ENCODE results near the gene TIMM23. TPM values are rescaled to one million over a fixed set of nuclear protein-coding genes. Genes with fewer than 3 reads are reported as not detected.
"Not testable (repeated sequence)": the region's sequence is repeated elsewhere in the genome, so short reads cannot be mapped to it uniquely, and the experiment has no call there.

TIMM23 gene
- total and polyA plus RNA-seq, 10 of the 15 experiments (the other 5 are each of a cell fraction or from before 2014, with no cell fraction given), result 90.0 to 228 (median 120) TPM

DNA sequence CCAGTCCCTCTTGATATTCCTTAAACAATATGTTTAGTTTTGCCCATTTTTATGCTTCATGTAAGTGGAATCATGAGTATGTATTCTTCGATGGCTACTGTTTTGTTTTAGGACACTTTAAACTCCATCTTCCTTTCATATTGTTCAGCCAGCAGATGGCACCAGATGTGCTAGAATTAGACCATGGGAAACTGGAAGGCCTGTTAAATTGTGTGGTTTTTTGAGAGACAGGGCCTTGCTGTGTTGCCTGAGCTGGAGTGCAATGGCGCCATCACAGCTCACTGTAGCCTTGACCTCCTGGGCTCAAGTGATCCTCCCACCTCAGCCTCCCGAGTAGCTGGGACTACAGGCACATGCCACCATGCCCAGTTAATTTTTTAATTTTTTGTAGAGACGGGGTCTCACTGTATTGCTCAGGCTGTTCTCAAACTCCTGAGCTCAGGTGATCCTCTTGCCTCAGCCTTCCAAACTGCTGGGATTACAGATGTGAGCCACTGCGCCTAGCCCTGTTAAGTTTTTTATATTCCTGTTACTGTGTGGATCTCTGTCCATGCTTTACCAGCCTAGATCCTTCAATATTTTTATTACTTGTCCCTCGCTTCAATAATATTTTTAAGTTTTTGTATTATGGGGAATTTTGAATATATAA lies 11.4 kb downstream of the TIMM23 start:
- H3K4me3 ChIP-seq; in situ Hi-C loops (cut with MboI); H3K27ac ChIP-seq (ENCODE audit: control insufficient read depth, insufficient read depth); POLR2A ChIA-PET; H2AFZ ChIP-seq (ENCODE audit: control insufficient read depth, low read depth, low read length); H3K36me3 ChIP-seq (ENCODE audit: control insufficient read depth in 2 of 2, insufficient read depth in 2 of 2, low read length in 1 of 2); H3K27me3 ChIP-seq (replicated peaks in 1 of 2; ENCODE audit: control insufficient read depth in 2 of 2, insufficient read depth in 2 of 2, low read length in 1 of 2); H3K9ac ChIP-seq (ENCODE audit: control insufficient read depth, insufficient read depth, low read length); H3K9me3 ChIP-seq (replicated peaks; ENCODE audit: control insufficient read depth, insufficient read depth, low read length); H3K4me1 ChIP-seq (ENCODE audit: control insufficient read depth, insufficient read depth, low read length); SMC1A ChIA-PET (ENCODE audit: uncharacterized antibody, unreplicated experiment); FAIRE-seq; H4K20me1 ChIP-seq (ENCODE audit: control insufficient read depth, insufficient read depth); BruUV-seq (replicated peaks); H3K4me2 ChIP-seq (ENCODE audit: control insufficient read depth, insufficient read depth); DNase-seq (ENCODE audit: low read depth, low spot score): not testable (repeated sequence)
- TF ChIP-seq, protein P1, sequence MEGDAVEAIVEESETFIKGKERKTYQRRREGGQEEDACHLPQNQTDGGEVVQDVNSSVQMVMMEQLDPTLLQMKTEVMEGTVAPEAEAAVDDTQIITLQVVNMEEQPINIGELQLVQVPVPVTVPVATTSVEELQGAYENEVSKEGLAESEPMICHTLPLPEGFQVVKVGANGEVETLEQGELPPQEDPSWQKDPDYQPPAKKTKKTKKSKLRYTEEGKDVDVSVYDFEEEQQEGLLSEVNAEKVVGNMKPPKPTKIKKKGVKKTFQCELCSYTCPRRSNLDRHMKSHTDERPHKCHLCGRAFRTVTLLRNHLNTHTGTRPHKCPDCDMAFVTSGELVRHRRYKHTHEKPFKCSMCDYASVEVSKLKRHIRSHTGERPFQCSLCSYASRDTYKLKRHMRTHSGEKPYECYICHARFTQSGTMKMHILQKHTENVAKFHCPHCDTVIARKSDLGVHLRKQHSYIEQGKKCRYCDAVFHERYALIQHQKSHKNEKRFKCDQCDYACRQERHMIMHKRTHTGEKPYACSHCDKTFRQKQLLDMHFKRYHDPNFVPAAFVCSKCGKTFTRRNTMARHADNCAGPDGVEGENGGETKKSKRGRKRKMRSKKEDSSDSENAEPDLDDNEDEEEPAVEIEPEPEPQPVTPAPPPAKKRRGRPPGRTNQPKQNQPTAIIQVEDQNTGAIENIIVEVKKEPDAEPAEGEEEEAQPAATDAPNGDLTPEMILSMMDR (IDR thresholded peaks at IDR 0.05 in 2 of 3, conservative IDR thresholded peaks at IDR 0.05 in 1 of 3; ENCODE audit: control insufficient read depth in 2 of 3, extremely low read depth in 1 of 3, insufficient read depth in 1 of 3, low read depth in 3 of 3, low read length in 3 of 3), result peak in 2 of 3 experiments; percentile 9 to 18; a peak in 3 of 6 replicates
- TF ChIP-seq YY1 (IDR thresholded peaks at IDR 0.05; ENCODE audit: low read depth, low read length) (0 out of 2 replicates have a peak, but pooled peaks have one; percentile 19), RUNX3 (IDR thresholded peaks at IDR 0.05; ENCODE audit: low read length) (peak; percentile 23; the same call in 1 of the 2 replicates), SMC3 (IDR thresholded peaks at IDR 0.05; ENCODE audit: borderline replicate concordance, low read length) (peak; percentile 13; the same call in 1 of the 2 replicates), RAD21 (IDR thresholded peaks at IDR 0.05; ENCODE audit: insufficient read depth, low read depth, low read length) (peak; percentile 28; the same call in 1 of the 2 replicates)
- TF ChIP-seq, protein P2, sequence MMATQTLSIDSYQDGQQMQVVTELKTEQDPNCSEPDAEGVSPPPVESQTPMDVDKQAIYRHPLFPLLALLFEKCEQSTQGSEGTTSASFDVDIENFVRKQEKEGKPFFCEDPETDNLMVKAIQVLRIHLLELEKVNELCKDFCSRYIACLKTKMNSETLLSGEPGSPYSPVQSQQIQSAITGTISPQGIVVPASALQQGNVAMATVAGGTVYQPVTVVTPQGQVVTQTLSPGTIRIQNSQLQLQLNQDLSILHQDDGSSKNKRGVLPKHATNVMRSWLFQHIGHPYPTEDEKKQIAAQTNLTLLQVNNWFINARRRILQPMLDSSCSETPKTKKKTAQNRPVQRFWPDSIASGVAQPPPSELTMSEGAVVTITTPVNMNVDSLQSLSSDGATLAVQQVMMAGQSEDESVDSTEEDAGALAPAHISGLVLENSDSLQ (IDR thresholded peaks at IDR 0.05), result peak; percentile 86
- WGBS (ENCODE audit: insufficient coverage, insufficient replicate concordance, low lambda C conversion rate, missing lambda C conversion rate), result 89% methylated on average over 6 of the region's 6 CpGs
- ChIA-PET CTCF (interaction anchor here (0.6 to 0.9 kb wide), 2 partner anchors 37 to 45 kb away, joined by 3 to 4 read pairs; no protein-coding TSS in a partner anchor), RAD21 (ENCODE audit: unreplicated experiment) (interaction anchor here (1.3 kb wide), 1 partner anchor 46 kb away, joined by 3 read pairs; no protein-coding TSS in a partner anchor)
- intact Hi-C loops (cut with micrococcal nuclease; ENCODE audit: unreplicated experiment), result loop anchor here (1.0 kb wide), 1 partner anchor 45 kb away; no protein-coding TSS in a partner anchor
- peak; percentile 84 for ATAC-seq
- peaks cover 12% of the 10 kb centered on the region for H3K79me2 ChIP-seq (ENCODE audit: control insufficient read depth, insufficient read depth, low read length)

DNA sequence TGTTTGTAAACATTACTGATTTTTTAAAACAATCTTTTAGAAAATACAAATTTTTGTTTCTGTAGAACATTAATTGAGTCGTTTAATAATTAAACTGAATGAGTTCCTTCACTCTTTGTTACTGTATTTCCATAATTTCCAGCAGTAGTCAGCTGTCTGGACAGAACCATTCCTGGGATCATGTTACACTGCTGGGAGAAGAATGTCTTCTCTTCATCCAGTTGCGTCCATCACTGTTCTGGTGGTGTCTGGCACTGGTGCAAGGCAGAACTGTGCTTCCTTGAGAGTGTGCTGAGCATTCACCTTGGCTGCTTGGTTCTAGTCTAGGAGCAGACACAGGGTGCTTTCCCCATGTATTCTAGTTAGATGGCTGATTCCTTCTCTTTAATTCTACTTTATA lies 12.2 kb downstream of the TIMM23 start:
- BruUV-seq (replicated peaks); H3K27me3 ChIP-seq (replicated peaks in 1 of 2; ENCODE audit: control insufficient read depth in 2 of 2, insufficient read depth in 2 of 2, low read length in 1 of 2); POLR2A ChIA-PET; DNase-seq (ENCODE audit: low read depth, low spot score); H3K4me2 ChIP-seq (ENCODE audit: control insufficient read depth, insufficient read depth); H3K9ac ChIP-seq (ENCODE audit: control insufficient read depth, insufficient read depth, low read length); H4K20me1 ChIP-seq (ENCODE audit: control insufficient read depth, insufficient read depth); H3K4me1 ChIP-seq (ENCODE audit: control insufficient read depth, insufficient read depth, low read length); CTCF ChIA-PET; in situ Hi-C loops (cut with MboI); ATAC-seq; H2AFZ ChIP-seq (ENCODE audit: control insufficient read depth, low read depth, low read length); H3K36me3 ChIP-seq (ENCODE audit: control insufficient read depth in 2 of 2, insufficient read depth in 2 of 2, low read length in 1 of 2); RAD21 ChIA-PET (ENCODE audit: unreplicated experiment); intact Hi-C loops (cut with micrococcal nuclease; ENCODE audit: unreplicated experiment); H3K27ac ChIP-seq (ENCODE audit: control insufficient read depth, insufficient read depth); FAIRE-seq; H3K79me2 ChIP-seq (ENCODE audit: control insufficient read depth, insufficient read depth, low read length); SMC1A ChIA-PET (ENCODE audit: uncharacterized antibody, unreplicated experiment); H3K9me3 ChIP-seq (replicated peaks; ENCODE audit: control insufficient read depth, insufficient read depth, low read length); H3K4me3 ChIP-seq: not testable (repeated sequence)
- 93% methylated on average over 2 of the region's 2 CpGs for WGBS (ENCODE audit: insufficient coverage, insufficient replicate concordance, low lambda C conversion rate, missing lambda C conversion rate)

DNA sequence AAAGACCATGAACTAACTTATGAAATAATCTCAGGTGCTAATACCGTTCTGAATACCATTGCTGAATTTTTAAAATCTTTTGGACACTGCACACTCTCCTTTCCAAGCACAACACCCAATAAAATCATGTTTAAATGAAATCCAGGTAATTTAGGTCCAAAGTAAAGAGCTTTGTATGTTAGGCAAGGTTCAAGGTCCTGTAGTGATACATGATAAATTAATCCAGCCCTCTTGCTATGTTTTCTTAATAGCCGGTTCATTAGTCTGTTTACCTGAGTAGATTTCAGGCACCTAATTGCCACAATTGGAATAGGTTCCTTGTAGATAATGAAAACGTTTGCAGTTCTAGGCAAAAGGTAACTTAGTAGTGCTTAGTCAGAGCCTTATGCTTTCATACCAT lies 13.3 kb downstream of the TIMM23 start:
- H3K27me3 ChIP-seq (replicated peaks in 1 of 2; ENCODE audit: control insufficient read depth in 2 of 2, insufficient read depth in 2 of 2, low read length in 1 of 2); H3K4me3 ChIP-seq; BruUV-seq (replicated peaks); in situ Hi-C loops (cut with MboI); ATAC-seq; CTCF ChIA-PET; RAD21 ChIA-PET (ENCODE audit: unreplicated experiment); DNase-seq (ENCODE audit: low read depth, low spot score); SMC1A ChIA-PET (ENCODE audit: uncharacterized antibody, unreplicated experiment); FAIRE-seq; H3K36me3 ChIP-seq (ENCODE audit: control insufficient read depth in 2 of 2, insufficient read depth in 2 of 2, low read length in 1 of 2); H3K4me1 ChIP-seq (ENCODE audit: control insufficient read depth, insufficient read depth, low read length); H3K9me3 ChIP-seq (replicated peaks; ENCODE audit: control insufficient read depth, insufficient read depth, low read length); H3K9ac ChIP-seq (ENCODE audit: control insufficient read depth, insufficient read depth, low read length); H2AFZ ChIP-seq (ENCODE audit: control insufficient read depth, low read depth, low read length); POLR2A ChIA-PET; intact Hi-C loops (cut with micrococcal nuclease; ENCODE audit: unreplicated experiment); H3K79me2 ChIP-seq (ENCODE audit: control insufficient read depth, insufficient read depth, low read length); H3K27ac ChIP-seq (ENCODE audit: control insufficient read depth, insufficient read depth); H3K4me2 ChIP-seq (ENCODE audit: control insufficient read depth, insufficient read depth); H4K20me1 ChIP-seq (ENCODE audit: control insufficient read depth, insufficient read depth): not testable (repeated sequence)
- WGBS (ENCODE audit: insufficient coverage, insufficient replicate concordance, low lambda C conversion rate, missing lambda C conversion rate), result 95% methylated on average over 3 of the region's 3 CpGs
